Central memory CD4-positive, alpha-beta T cell (primary cell): ENCODE results near the gene GNG12.
A peak's percentile ranks its signal among the peaks of the same experiment; 100 is the strongest.
"Not testable (repeated sequence)": the region's sequence is repeated elsewhere in the genome, so short reads cannot be mapped to it uniquely, and the experiment has no call there.

Experiments used
- DNase-seq: peaks from one replicate; pipeline ENCODE4 v3.0.0; 2022

The GNG12 gene

GRCh38 chr1:67676946-67677345, 156.3 kb downstream of the GNG12 start:
- DNase-seq = no peak

GRCh38 chr1:67676287-67676686, 157.0 kb downstream of the GNG12 start:
- DNase-seq = no peak

GRCh38 chr1:67675800-67676199, 157.5 kb downstream of the GNG12 start:
- DNase-seq = no peak

- DNase-seq = peak; percentile 70
These were observed 158.8 kb downstream of the GNG12 start for GRCh38 chr1:67674260-67675011.

GRCh38 chr1:67673468-67674201, 159.6 kb downstream of the GNG12 start:
- no peak for DNase-seq

GRCh38 chr1:67672260-67672803, 160.9 kb downstream of the GNG12 start:
- DNase-seq = no peak

GRCh38 chr1:67668660-67669059, 164.6 kb downstream of the GNG12 start:
- no peak for DNase-seq

- DNase-seq = no peak
These were observed 166.6 kb downstream of the GNG12 start for GRCh38 chr1:67666636-67667035.

- not testable (repeated sequence) for DNase-seq
These were observed 168.0 kb downstream of the GNG12 start for GRCh38 chr1:67665307-67665706.

- DNase-seq = no peak
These were observed 169.2 kb downstream of the GNG12 start for GRCh38 chr1:67664048-67664447.

GRCh38 chr1:67662884-67663283, 170.4 kb downstream of the GNG12 start:
- no peak for DNase-seq

GRCh38 chr1:67659229-67659628, 174.0 kb downstream of the GNG12 start:
- DNase-seq = no peak

- DNase-seq = not testable (repeated sequence)
These were observed 176.1 kb downstream of the GNG12 start for GRCh38 chr1:67657152-67657551.

GRCh38 chr1:67655581-67655980, 177.7 kb downstream of the GNG12 start:
- DNase-seq = no peak

- no peak for DNase-seq
These were observed 180.0 kb downstream of the GNG12 start for GRCh38 chr1:67653304-67653703.

- DNase-seq = no peak
These were observed 180.5 kb downstream of the GNG12 start for GRCh38 chr1:67652800-67653199.
